Ascending aorta (tissue), 2 donors: ENCODE data around the gene NIPSNAP3A. TPM values are rescaled to one million over a fixed set of nuclear protein-coding genes. Genes with fewer than 3 reads are reported as not detected.

Experiments
- DNase-seq, 2 donors: peaks; one replicate each; pipeline ENCODE4 v3.0.0-alpha.2; 2019; ENCODE audit warnings: low spot score in 2 of 2
- H3K27ac ChIP-seq, 2 donors: fragments of 200-600 bp; sonication (generic); one replicate each; pipeline ENCODE4 v1.5.1; 2016 to 2017; ENCODE audit warnings: mild to moderate bottlenecking in 1 of 2
- H3K27me3 ChIP-seq: fragments of 200-600 bp; sonication (generic); one replicate; pipeline ENCODE4 v1.5.1; 2017
- H3K36me3 ChIP-seq, 2 donors: fragments of 200-600 bp; sonication (generic); one replicate each; pipeline ENCODE4 v1.5.1; 2016
- H3K4me1 ChIP-seq, 2 donors: fragments of 200-600 bp; sonication (generic); one replicate each; pipeline ENCODE4 v1.5.1; 2016 to 2017; ENCODE audit warnings: mild to moderate bottlenecking in 1 of 2
- H3K4me3 ChIP-seq, 2 donors: fragments of 200-600 bp; sonication (generic); one replicate each; pipeline ENCODE4 v1.5.1; 2016 to 2017; ENCODE audit warnings: mild to moderate bottlenecking in 1 of 2
- H3K9me3 ChIP-seq, 2 donors: fragments of 200-600 bp; sonication (generic); one replicate each; pipeline ENCODE4 v1.5.1; 2016
- CTCF ChIP-seq, 3 experiments: fragments of 200-600 bp in 2 of 3; fragments of 450-650 bp in 1 of 3; sonication (generic) in 2 of 3; IDR thresholded peaks; one replicate each; pipeline ENCODE4 v1.5.1; 2016 to 2019; ENCODE audit warnings: antibody characterized with exemption in 3 of 3, mild to moderate bottlenecking in 1 of 3, moderate library complexity in 1 of 3
- intact Hi-C: fragments of 100-400 bp; cut with DNase I; formaldehyde crosslinking; loops from one replicate; pipeline ENCODE4 v1.15.1; 2023
- total RNA-seq: library from RNA; depleted of rRNA; stranded (reverse); fragments of >200 nt; gene quantifications from one replicate; pipeline ENCODE4 v1.1.0, GENCODE V29; 2016

NIPSNAP3A gene
- total RNA-seq, 1 donor from 2014 or later: 9.7 TPM

GRCh38 chr9:104788251-104788650 is 40.8 kb downstream of the NIPSNAP3A start:
- peak in 1 of 2 donors; percentile 48 for DNase-seq
- no peak for TF ChIP-seq CTCF (IDR thresholded peaks at IDR 0.05)
- Histone ChIP-seq H3K27me3 (no peaks in the 10 kb centered on the region), H3K27ac (no peak overlapping the region), H3K9me3 (no peaks in the 10 kb centered on the region), H3K4me1 (no peaks in the 10 kb centered on the region), H3K36me3 (peaks cover 76 to 91% of the 10 kb centered on the region in 2 donors), H3K4me3 (no peak overlapping the region)
- intact Hi-C loops: no loop called here

GRCh38 chr9:104794070-104794469 is 46.6 kb downstream of the NIPSNAP3A start:
- Histone ChIP-seq H3K36me3 (peaks cover 69 to 91% of the 10 kb centered on the region in 2 donors), H3K4me1 (no peaks in the 10 kb centered on the region), H3K27me3 (no peaks in the 10 kb centered on the region), H3K27ac (no peak overlapping the region), H3K9me3 (no peaks in the 10 kb centered on the region), H3K4me3 (no peak overlapping the region)
- intact Hi-C loops: no loop called here
- no peak for TF ChIP-seq CTCF (IDR thresholded peaks at IDR 0.05)
- DNase-seq: peak in 1 of 2 donors; percentile 31

GRCh38 chr9:104795082-104795481 is 47.6 kb downstream of the NIPSNAP3A start:
- H3K9me3 ChIP-seq: no peaks in the 10 kb centered on the region
- no peak overlapping the region for H3K27ac ChIP-seq
- H3K36me3 ChIP-seq: peaks cover 68 to 90% of the 10 kb centered on the region in 2 donors
- intact Hi-C loops: no loop called here
- DNase-seq: peak in 1 of 2 donors; percentile 28
- no peak for TF ChIP-seq CTCF (IDR thresholded peaks at IDR 0.05)
- no peaks in the 10 kb centered on the region for H3K4me1 ChIP-seq
- H3K4me3 ChIP-seq: no peak overlapping the region
- H3K27me3 ChIP-seq: no peaks in the 10 kb centered on the region

GRCh38 chr9:104795857-104796256 is 48.4 kb downstream of the NIPSNAP3A start:
- peaks cover 72 to 94% of the 10 kb centered on the region in 2 donors for H3K36me3 ChIP-seq
- no peaks in the 10 kb centered on the region for H3K9me3 ChIP-seq
- H3K4me3 ChIP-seq: no peak overlapping the region
- no peak for DNase-seq
- H3K27ac ChIP-seq: no peak overlapping the region
- no peaks in the 10 kb centered on the region for H3K4me1 ChIP-seq
- TF ChIP-seq CTCF (IDR thresholded peaks at IDR 0.05): no peak
- H3K27me3 ChIP-seq: no peaks in the 10 kb centered on the region
- intact Hi-C loops: no loop called here

- intact Hi-C loops: no loop called here
- no peaks in the 10 kb centered on the region for H3K27me3 ChIP-seq
- no peak overlapping the region for H3K27ac ChIP-seq
- H3K4me3 ChIP-seq: no peak overlapping the region
- H3K4me1 ChIP-seq: no peaks in the 10 kb centered on the region
- DNase-seq: no peak
- H3K9me3 ChIP-seq: no peaks in the 10 kb centered on the region
- peaks cover 69 to 94% of the 10 kb centered on the region in 2 donors for H3K36me3 ChIP-seq
- no peak for TF ChIP-seq CTCF (IDR thresholded peaks at IDR 0.05)
These were observed 50.9 kb downstream of the NIPSNAP3A start for GRCh38 chr9:104798209-104798995.
